ENCODE results near the gene PCSK5. TPM values are rescaled to one million over a fixed set of nuclear protein-coding genes. Genes with fewer than 3 reads are reported as not detected.
"Not testable (repeated sequence)": the region's sequence is repeated elsewhere in the genome, so short reads cannot be mapped to it uniquely, and the experiment has no call there.

The PCSK5 gene
- polyA plus RNA-seq, 2 donors: 4.2 to 6.1 TPM

GRCh38 chr9:76353280-76353679 is 462.8 kb downstream of the PCSK5 start:
- H3K27me3 ChIP-seq (ENCODE audit: control insufficient read depth in 1 of 2, insufficient read depth in 2 of 2, low read length in 2 of 2): no peaks in the 10 kb centered on the region
- H3K27ac ChIP-seq (ENCODE audit: low read depth in 2 of 2, low read length in 1 of 2): no peak overlapping the region
- 74 to 79% methylated on average over 5 of the region's 5 CpGs for WGBS, 2 donors
- H3K4me3 ChIP-seq (ENCODE audit: low read depth in 1 of 2, low read length in 2 of 2): no peak overlapping the region
- H3K4me1 ChIP-seq (ENCODE audit: control insufficient read depth in 2 of 2, insufficient read depth in 2 of 2, low read length in 1 of 2): no peaks in the 10 kb centered on the region
- no peaks in the 10 kb centered on the region for H3K9me3 ChIP-seq (ENCODE audit: control insufficient read depth in 2 of 2, insufficient read depth in 1 of 2, low read depth in 1 of 2, low read length in 1 of 2)
- H3K36me3 ChIP-seq (ENCODE audit: control insufficient read depth in 2 of 2, insufficient read depth in 2 of 2, low read length in 1 of 2): no peaks in the 10 kb centered on the region

DNA sequence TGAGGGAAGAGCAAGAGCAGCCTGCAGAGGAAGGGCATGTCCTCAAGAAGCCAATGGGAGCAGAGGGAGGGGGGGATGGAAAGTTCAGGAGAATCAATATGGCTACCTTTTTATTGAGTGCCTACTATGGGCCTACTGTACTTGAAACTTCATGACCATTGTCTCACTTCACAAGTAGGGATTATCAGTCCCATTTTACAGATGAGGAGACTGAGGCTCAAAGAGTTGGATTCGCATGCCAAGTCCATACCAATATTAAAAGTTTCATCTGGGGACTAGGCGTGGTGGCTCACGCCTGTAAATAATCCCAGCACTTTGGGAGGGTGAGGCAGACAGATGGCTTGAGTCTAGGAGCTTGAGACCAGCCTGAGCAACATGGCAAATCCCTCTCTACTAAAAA is 463.7 kb downstream of the PCSK5 start:
- Histone ChIP-seq H3K4me1 (ENCODE audit: control insufficient read depth in 2 of 2, insufficient read depth in 2 of 2, low read length in 1 of 2) (peaks cover 0 to 2% of the 10 kb centered on the region in 2 donors), H3K27me3 (ENCODE audit: control insufficient read depth in 1 of 2, insufficient read depth in 2 of 2, low read length in 2 of 2) (peaks cover 0 to 5% of the 10 kb centered on the region in 2 donors), H3K27ac (ENCODE audit: low read depth in 2 of 2, low read length in 1 of 2) (no peak overlapping the region), H3K9me3 (ENCODE audit: control insufficient read depth in 2 of 2, insufficient read depth in 1 of 2, low read depth in 1 of 2, low read length in 1 of 2) (no peaks in the 10 kb centered on the region), H3K36me3 (ENCODE audit: control insufficient read depth in 2 of 2, insufficient read depth in 2 of 2, low read length in 1 of 2) (no peaks in the 10 kb centered on the region), H3K4me3 (ENCODE audit: low read depth in 1 of 2, low read length in 2 of 2) (no peak overlapping the region)
- 74 to 91% methylated on average over 3 of the region's 3 CpGs for WGBS, 2 donors

GRCh38 chr9:76355886-76356285 is 465.4 kb downstream of the PCSK5 start:
- Histone ChIP-seq H3K27ac (ENCODE audit: low read depth in 2 of 2, low read length in 1 of 2) (no peak overlapping the region), H3K36me3 (ENCODE audit: control insufficient read depth in 2 of 2, insufficient read depth in 2 of 2, low read length in 1 of 2) (no peaks in the 10 kb centered on the region), H3K4me3 (ENCODE audit: low read depth in 1 of 2, low read length in 2 of 2) (no peak overlapping the region), H3K9me3 (ENCODE audit: control insufficient read depth in 2 of 2, insufficient read depth in 1 of 2, low read depth in 1 of 2, low read length in 1 of 2) (no peaks in the 10 kb centered on the region), H3K4me1 (ENCODE audit: control insufficient read depth in 2 of 2, insufficient read depth in 2 of 2, low read length in 1 of 2) (peaks cover 0 to 2% of the 10 kb centered on the region in 2 donors), H3K27me3 (ENCODE audit: control insufficient read depth in 1 of 2, insufficient read depth in 2 of 2, low read length in 2 of 2) (peaks cover 0 to 5% of the 10 kb centered on the region in 2 donors)
- 79 to 83% methylated on average over 6 of the region's 6 CpGs for WGBS, 2 donors

DNA sequence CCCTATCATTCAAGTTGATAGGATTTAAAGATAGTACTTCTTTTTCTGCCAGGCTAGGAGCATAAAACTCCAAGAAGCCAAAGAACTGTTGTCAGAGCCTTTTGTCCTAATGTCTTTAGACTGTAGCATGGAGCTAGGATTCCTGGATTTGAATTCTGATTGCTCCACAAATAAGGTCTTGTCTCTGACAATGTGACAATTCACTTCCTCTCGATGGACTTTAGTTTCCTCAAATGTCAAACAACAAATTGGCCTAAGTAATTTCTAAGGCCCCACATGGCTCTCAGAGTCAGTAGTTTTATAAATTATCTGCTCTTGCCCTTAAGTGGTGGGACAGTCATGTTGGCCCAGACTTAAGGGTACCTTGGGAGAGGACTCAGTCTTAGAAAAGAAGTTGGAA is 467.1 kb downstream of the PCSK5 start:
- Histone ChIP-seq H3K4me3 (ENCODE audit: low read depth in 1 of 2, low read length in 2 of 2) (no peak overlapping the region), H3K9me3 (ENCODE audit: control insufficient read depth in 2 of 2, insufficient read depth in 1 of 2, low read depth in 1 of 2, low read length in 1 of 2) (no peaks in the 10 kb centered on the region), H3K27ac (ENCODE audit: low read depth in 2 of 2, low read length in 1 of 2) (no peak overlapping the region), H3K36me3 (ENCODE audit: control insufficient read depth in 2 of 2, insufficient read depth in 2 of 2, low read length in 1 of 2) (no peaks in the 10 kb centered on the region), H3K4me1 (ENCODE audit: control insufficient read depth in 2 of 2, insufficient read depth in 2 of 2, low read length in 1 of 2) (peaks cover 0 to 2% of the 10 kb centered on the region in 2 donors), H3K27me3 (ENCODE audit: control insufficient read depth in 1 of 2, insufficient read depth in 2 of 2, low read length in 2 of 2) (peaks cover 0 to 5% of the 10 kb centered on the region in 2 donors)
- WGBS, 2 donors: 81 to 83% methylated on average over 1 of the region's 1 CpG

DNA sequence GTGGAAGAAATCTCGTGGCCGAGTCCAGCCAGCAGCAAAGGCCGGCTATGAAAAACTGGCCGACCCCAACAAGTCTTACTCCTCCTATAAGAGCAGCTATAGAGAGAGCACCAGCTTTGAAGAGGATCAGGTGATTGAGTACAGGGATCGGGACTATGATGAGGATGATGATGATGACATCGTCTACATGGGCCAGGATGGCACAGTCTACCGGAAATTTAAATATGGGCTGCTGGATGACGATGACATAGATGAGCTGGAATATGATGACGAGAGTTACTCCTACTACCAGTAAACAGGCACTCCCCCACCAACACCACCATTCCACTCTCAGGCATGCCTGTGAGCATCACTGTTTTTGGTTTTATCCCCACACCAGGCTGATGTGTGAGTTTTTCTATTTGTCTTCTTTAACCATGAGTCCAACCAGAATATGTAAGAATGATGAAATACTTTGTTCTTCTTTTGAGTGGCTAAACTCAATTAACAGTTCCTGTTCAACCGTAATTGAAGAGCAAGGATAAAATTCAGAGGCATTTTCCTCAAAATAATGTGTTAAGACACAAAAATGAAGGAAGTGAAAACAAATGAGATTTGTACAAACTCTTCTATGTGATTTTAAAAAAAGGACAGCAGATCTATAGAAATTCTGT is 468.3 kb downstream of the PCSK5 start:
- no peaks in the 10 kb centered on the region for H3K9me3 ChIP-seq (ENCODE audit: control insufficient read depth in 2 of 2, insufficient read depth in 1 of 2, low read depth in 1 of 2, low read length in 1 of 2)
- H3K27ac ChIP-seq (ENCODE audit: low read depth in 2 of 2, low read length in 1 of 2): no peak overlapping the region
- 91 to 95% methylated on average over 10 of the region's 10 CpGs for WGBS, 2 donors
- no peaks in the 10 kb centered on the region for H3K36me3 ChIP-seq (ENCODE audit: control insufficient read depth in 2 of 2, insufficient read depth in 2 of 2, low read length in 1 of 2)
- peaks cover 0 to 2% of the 10 kb centered on the region in 2 donors for H3K4me1 ChIP-seq (ENCODE audit: control insufficient read depth in 2 of 2, insufficient read depth in 2 of 2, low read length in 1 of 2)
- H3K4me3 ChIP-seq (ENCODE audit: low read depth in 1 of 2, low read length in 2 of 2): no peak overlapping the region
- peaks cover 0 to 8% of the 10 kb centered on the region in 2 donors for H3K27me3 ChIP-seq (ENCODE audit: control insufficient read depth in 1 of 2, insufficient read depth in 2 of 2, low read length in 2 of 2)

DNA sequence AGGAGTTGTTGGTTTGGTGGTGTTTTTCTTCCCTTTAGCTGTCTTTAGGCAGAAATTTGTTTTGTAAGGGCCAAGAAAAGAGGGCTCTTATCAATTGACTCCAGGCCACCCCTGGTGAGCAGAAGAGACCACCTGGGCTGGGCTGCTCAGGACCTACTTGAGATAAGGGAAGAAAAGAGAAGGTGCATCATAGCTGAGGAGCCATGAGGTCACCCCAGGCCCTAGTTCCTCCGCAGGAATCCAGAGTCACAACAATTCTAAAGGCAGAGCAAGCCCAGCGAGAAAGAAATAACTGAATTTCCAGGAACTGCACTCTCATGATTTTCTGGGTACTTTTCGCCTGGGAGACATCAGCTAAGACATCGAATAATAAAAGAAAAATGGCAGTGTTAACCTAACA is 468.9 kb downstream of the PCSK5 start:
- WGBS, 2 donors: 89 to 94% methylated on average over 4 of the region's 4 CpGs
- Histone ChIP-seq H3K36me3 (ENCODE audit: control insufficient read depth in 2 of 2, insufficient read depth in 2 of 2, low read length in 1 of 2) (no peaks in the 10 kb centered on the region), H3K27me3 (ENCODE audit: control insufficient read depth in 1 of 2, insufficient read depth in 2 of 2, low read length in 2 of 2) (peaks cover 0 to 8% of the 10 kb centered on the region in 2 donors)

GRCh38 chr9:76359766-76360165 is 469.3 kb downstream of the PCSK5 start:
- H3K4me1 ChIP-seq (ENCODE audit: control insufficient read depth in 2 of 2, insufficient read depth in 2 of 2, low read length in 1 of 2): peaks cover 0 to 2% of the 10 kb centered on the region in 2 donors
- no peaks in the 10 kb centered on the region for H3K9me3 ChIP-seq (ENCODE audit: control insufficient read depth in 2 of 2, insufficient read depth in 1 of 2, low read depth in 1 of 2, low read length in 1 of 2)
- H3K36me3 ChIP-seq (ENCODE audit: control insufficient read depth in 2 of 2, insufficient read depth in 2 of 2, low read length in 1 of 2): no peaks in the 10 kb centered on the region
- no peak overlapping the region for H3K4me3 ChIP-seq (ENCODE audit: low read depth in 1 of 2, low read length in 2 of 2)
- no peak overlapping the region for H3K27ac ChIP-seq (ENCODE audit: low read depth in 2 of 2, low read length in 1 of 2)
- 76 to 83% methylated on average over 2 of the region's 2 CpGs for WGBS, 2 donors
- peaks cover 0 to 8% of the 10 kb centered on the region in 2 donors for H3K27me3 ChIP-seq (ENCODE audit: control insufficient read depth in 1 of 2, insufficient read depth in 2 of 2, low read length in 2 of 2)

More for the DNA sequence above, 468.9 kb downstream of the PCSK5 start:
- H3K27ac ChIP-seq (ENCODE audit: low read depth in 2 of 2, low read length in 1 of 2): no peak overlapping the region
- no peaks in the 10 kb centered on the region for H3K9me3 ChIP-seq (ENCODE audit: control insufficient read depth in 2 of 2, insufficient read depth in 1 of 2, low read depth in 1 of 2, low read length in 1 of 2)
- H3K4me3 ChIP-seq (ENCODE audit: low read depth in 1 of 2, low read length in 2 of 2): no peak overlapping the region
- peaks cover 0 to 2% of the 10 kb centered on the region in 2 donors for H3K4me1 ChIP-seq (ENCODE audit: control insufficient read depth in 2 of 2, insufficient read depth in 2 of 2, low read length in 1 of 2)

DNA sequence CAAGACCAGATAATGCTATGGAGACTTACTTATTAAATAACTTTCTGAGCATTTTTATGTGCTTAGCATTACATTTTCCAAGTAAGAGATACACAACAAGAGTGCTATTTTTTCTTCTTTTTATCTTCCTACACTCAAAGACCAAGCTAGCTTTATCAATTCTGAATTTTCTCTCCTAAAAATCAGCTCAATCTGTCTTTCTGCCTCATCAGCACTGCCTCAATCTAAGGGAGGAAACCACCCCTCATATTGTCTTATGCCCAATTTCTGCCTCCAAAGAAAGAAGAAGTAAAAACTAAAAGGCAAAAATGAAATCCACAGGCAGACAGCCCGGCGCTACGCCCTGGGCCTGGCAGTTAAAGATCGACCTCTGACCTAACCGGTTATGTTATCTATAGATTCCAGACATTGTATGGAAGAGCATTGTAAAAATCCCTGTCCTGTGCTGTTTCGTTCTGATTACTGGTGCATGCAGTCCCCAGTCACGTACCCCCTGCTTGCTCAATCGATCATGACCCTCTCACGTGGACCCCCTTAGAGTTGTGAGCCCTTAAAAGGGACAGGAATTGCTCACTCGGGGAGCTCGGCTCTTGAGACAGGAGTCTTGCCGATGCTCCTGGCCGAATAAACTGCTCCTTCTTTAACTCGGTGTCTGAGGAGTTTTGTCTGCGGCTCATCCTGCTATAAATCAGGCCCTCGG is 472.0 kb downstream of the PCSK5 start:
- H3K27me3 ChIP-seq (ENCODE audit: control insufficient read depth in 1 of 2, insufficient read depth in 2 of 2, low read length in 2 of 2); H3K4me1 ChIP-seq (ENCODE audit: control insufficient read depth in 2 of 2, insufficient read depth in 2 of 2, low read length in 1 of 2); H3K27ac ChIP-seq (ENCODE audit: low read depth in 2 of 2, low read length in 1 of 2); H3K36me3 ChIP-seq (ENCODE audit: control insufficient read depth in 2 of 2, insufficient read depth in 2 of 2, low read length in 1 of 2); H3K4me3 ChIP-seq (ENCODE audit: low read depth in 1 of 2, low read length in 2 of 2); H3K9me3 ChIP-seq (ENCODE audit: control insufficient read depth in 2 of 2, insufficient read depth in 1 of 2, low read depth in 1 of 2, low read length in 1 of 2): not testable (repeated sequence)
- 81 to 89% methylated on average over 16 of the region's 16 CpGs for WGBS, 2 donors

DNA sequence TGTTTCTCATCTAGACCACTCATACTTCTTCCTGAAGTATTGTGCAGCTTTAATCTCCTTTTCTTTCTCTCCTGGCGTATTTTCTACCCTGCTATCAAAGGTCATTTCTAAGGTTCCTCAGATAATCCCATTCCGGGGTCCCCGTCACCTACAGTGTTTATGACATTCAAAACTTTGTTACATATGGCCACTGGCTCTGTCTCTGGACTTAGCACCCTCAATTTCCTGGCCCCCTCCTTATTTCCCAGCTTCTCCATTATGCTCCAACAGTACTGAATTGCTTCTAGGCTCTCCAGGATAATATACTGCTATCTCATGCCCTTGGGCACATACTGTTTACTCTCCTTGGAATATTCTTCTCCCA is 472.5 kb downstream of the PCSK5 start:
- 74 to 88% methylated on average over 3 of the region's 3 CpGs for WGBS, 2 donors
- H3K4me1 ChIP-seq (ENCODE audit: control insufficient read depth in 2 of 2, insufficient read depth in 2 of 2, low read length in 1 of 2): peaks cover 0 to 2% of the 10 kb centered on the region in 2 donors
- no peaks in the 10 kb centered on the region for H3K36me3 ChIP-seq (ENCODE audit: control insufficient read depth in 2 of 2, insufficient read depth in 2 of 2, low read length in 1 of 2)
- H3K27me3 ChIP-seq (ENCODE audit: control insufficient read depth in 1 of 2, insufficient read depth in 2 of 2, low read length in 2 of 2): peaks cover 0 to 8% of the 10 kb centered on the region in 2 donors
- H3K9me3 ChIP-seq (ENCODE audit: control insufficient read depth in 2 of 2, insufficient read depth in 1 of 2, low read depth in 1 of 2, low read length in 1 of 2): no peaks in the 10 kb centered on the region
- H3K27ac ChIP-seq (ENCODE audit: low read depth in 2 of 2, low read length in 1 of 2): no peak overlapping the region
- no peak overlapping the region for H3K4me3 ChIP-seq (ENCODE audit: low read depth in 1 of 2, low read length in 2 of 2)

DNA sequence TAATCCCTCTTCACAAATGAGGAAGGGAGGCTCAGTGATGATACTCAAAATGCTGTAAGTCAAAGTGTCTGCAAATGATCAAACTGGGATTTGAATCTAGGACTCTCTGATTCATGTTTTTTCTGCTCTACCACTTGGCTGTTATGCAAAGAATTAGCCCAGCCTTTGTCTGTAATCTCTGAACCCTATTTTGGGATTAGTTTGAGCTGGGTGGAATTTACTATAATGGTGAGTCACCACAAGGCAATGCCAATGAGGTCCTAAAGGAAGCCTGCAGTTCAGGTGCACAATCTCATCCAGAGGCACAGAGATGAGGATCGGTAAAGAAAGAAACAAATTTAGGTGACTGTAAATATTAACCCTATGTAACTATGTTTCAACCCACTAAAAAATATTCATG is 474.6 kb downstream of the PCSK5 start:
- Histone ChIP-seq H3K27me3 (ENCODE audit: control insufficient read depth in 1 of 2, insufficient read depth in 2 of 2, low read length in 2 of 2) (peaks cover 0 to 3% of the 10 kb centered on the region in 2 donors), H3K27ac (ENCODE audit: low read depth in 2 of 2, low read length in 1 of 2) (no peak overlapping the region), H3K4me1 (ENCODE audit: control insufficient read depth in 2 of 2, insufficient read depth in 2 of 2, low read length in 1 of 2) (peaks cover 0 to 2% of the 10 kb centered on the region in 2 donors), H3K36me3 (ENCODE audit: control insufficient read depth in 2 of 2, insufficient read depth in 2 of 2, low read length in 1 of 2) (no peaks in the 10 kb centered on the region), H3K4me3 (ENCODE audit: low read depth in 1 of 2, low read length in 2 of 2) (no peak overlapping the region), H3K9me3 (ENCODE audit: control insufficient read depth in 2 of 2, insufficient read depth in 1 of 2, low read depth in 1 of 2, low read length in 1 of 2) (no peaks in the 10 kb centered on the region)
- 46 to 53% methylated on average over 1 of the region's 1 CpG for WGBS, 2 donors

Measured in esophagus (tissue), 2 donors.